Tibial artery (tissue), 4 donors: Measurements from ENCODE around the gene KTN1.

Experiments used
- DNase-seq, 2 donors: peaks; one replicate each; pipeline ENCODE4 v3.0.0-alpha.2; 2019
- H3K27ac ChIP-seq, 2 donors: fragments of 200-600 bp; sonication (generic) in 1 of 2; 1 replicate in 1 of 2; 2 replicates in 1 of 2; pipeline ENCODE4 v1.5.1; 2018 to 2019; ENCODE audit warnings: mild to moderate bottlenecking in 1 of 2
- H3K27me3 ChIP-seq, 2 donors: fragments of 200-600 bp; sonication (generic) in 1 of 2; one replicate each; pipeline versions ENCODE4 v1.5.1 to v1.6.0; 2016 to 2019
- H3K36me3 ChIP-seq, 3 donors: fragments of 200-600 bp; sonication (generic) in 2 of 3; one replicate each; pipeline ENCODE4 v1.5.1; 2016 to 2019; ENCODE audit warnings: mild to moderate bottlenecking in 2 of 3
- H3K4me1 ChIP-seq, 4 donors: fragments of 200-600 bp; sonication (generic) in 2 of 4; 1 replicate in 3 of 4; 2 replicates in 1 of 4; pipeline ENCODE4 v1.5.1; 2016 to 2019
- H3K4me3 ChIP-seq, 2 donors: fragments of 200-600 bp; sonication (generic) in 1 of 2; 1 replicate in 1 of 2; 2 replicates in 1 of 2; pipeline ENCODE4 v1.5.1; 2018 to 2019; ENCODE audit warnings: mild to moderate bottlenecking in 2 of 2
- H3K9me3 ChIP-seq, 3 donors: fragments of 200-600 bp; sonication (generic) in 1 of 3; one replicate each; pipeline ENCODE4 v1.5.1; 2016 to 2019
- CTCF ChIP-seq, 2 experiments: fragments of 200-600 bp in 1 of 2; fragments of 450-650 bp in 1 of 2; IDR thresholded peaks; one replicate each; pipeline ENCODE4 v1.5.1; 2017 to 2019; ENCODE audit warnings: antibody characterized with exemption in 2 of 2, mild to moderate bottlenecking in 1 of 2, moderate library complexity in 1 of 2
- intact Hi-C: fragments of 100-400 bp; cut with DNase I; formaldehyde crosslinking; loops from one replicate; pipeline ENCODE4 v1.15.0; 2023; ENCODE audit warnings: low total_unique reads

KTN1 gene

GRCh38 chr14:55688566-55688965 lies 108.6 kb downstream of the KTN1 start:
- DNase-seq: no peak

GRCh38 chr14:55689981-55690871 lies 110.2 kb downstream of the KTN1 start:
- peaks cover 7 to 18% (median 15%) of the 10 kb centered on the region in 3 donors for H3K36me3 ChIP-seq
- intact Hi-C loops: no loop called here
- H3K27me3 ChIP-seq: no peaks in the 10 kb centered on the region
- H3K9me3 ChIP-seq: no peaks in the 10 kb centered on the region
- H3K27ac ChIP-seq: no peak overlapping the region
- H3K4me3 ChIP-seq: no peak overlapping the region
- H3K4me1 ChIP-seq: no peaks in the 10 kb centered on the region
- no peak for DNase-seq
- TF ChIP-seq CTCF (IDR thresholded peaks at IDR 0.05): no peak

More at GRCh38 chr14:55688566-55688965, 108.6 kb downstream of the KTN1 start:
- no peaks in the 10 kb centered on the region for H3K4me1 ChIP-seq
- no peak overlapping the region for H3K27ac ChIP-seq
- H3K36me3 ChIP-seq: peaks cover 8 to 33% (median 31%) of the 10 kb centered on the region in 3 donors
- no peak overlapping the region for H3K4me3 ChIP-seq
- no peaks in the 10 kb centered on the region for H3K27me3 ChIP-seq
- no peak for TF ChIP-seq CTCF (IDR thresholded peaks at IDR 0.05)
- intact Hi-C loops: no loop called here
- no peaks in the 10 kb centered on the region for H3K9me3 ChIP-seq

GRCh38 chr14:55691659-55692058 lies 111.7 kb downstream of the KTN1 start:
- Histone ChIP-seq H3K36me3 (peaks cover 0 to 3% (median 1%) of the 10 kb centered on the region in 3 donors), H3K27me3 (no peaks in the 10 kb centered on the region), H3K9me3 (no peaks in the 10 kb centered on the region), H3K4me3 (no peak overlapping the region), H3K4me1 (no peaks in the 10 kb centered on the region), H3K27ac (no peak overlapping the region)
- no peak for DNase-seq
- no peak for TF ChIP-seq CTCF (IDR thresholded peaks at IDR 0.05)
- intact Hi-C loops: no loop called here

- Histone ChIP-seq H3K4me1 (no peaks in the 10 kb centered on the region), H3K27me3 (no peaks in the 10 kb centered on the region), H3K4me3 (no peak overlapping the region), H3K36me3 (peaks cover 0 to 5% (median 0%) of the 10 kb centered on the region in 3 donors), H3K27ac (no peak overlapping the region), H3K9me3 (no peaks in the 10 kb centered on the region)
- no peak for DNase-seq
- intact Hi-C loops: no loop called here
- TF ChIP-seq CTCF (IDR thresholded peaks at IDR 0.05): no peak
Observed at GRCh38 chr14:55693904-55694303, 113.9 kb downstream of the KTN1 start.

- no peaks in the 10 kb centered on the region for H3K4me1 ChIP-seq
- no peak for TF ChIP-seq CTCF (IDR thresholded peaks at IDR 0.05)
- DNase-seq: no peak
- intact Hi-C loops: no loop called here
- H3K36me3 ChIP-seq: peaks cover 0 to 9% (median 0%) of the 10 kb centered on the region in 3 donors
- no peak overlapping the region for H3K4me3 ChIP-seq
- no peaks in the 10 kb centered on the region for H3K9me3 ChIP-seq
- H3K27ac ChIP-seq: no peak overlapping the region
- H3K27me3 ChIP-seq: no peaks in the 10 kb centered on the region
Observed at GRCh38 chr14:55697414-55697861, 117.4 kb downstream of the KTN1 start.
